Right hindlimb (tissue), 1 donor: Measurements from ENCODE around the gene FAM13B.
"Not testable (repeated sequence)": the region's sequence is repeated elsewhere in the genome, so short reads cannot be mapped to it uniquely, and the experiment has no call there.

Experiments used
- DNase-seq: peaks from one replicate; pipeline ENCODE4 v3.0.0-alpha.2; 2018

The FAM13B gene

GRCh38 chr5:138033386-138033808 lies 518 bp upstream of the FAM13B start:
- no peak for DNase-seq

- no peak for DNase-seq
Measured at GRCh38 chr5:138032028-138032571, 779 bp downstream of the FAM13B start.

- no peak for DNase-seq
Measured at GRCh38 chr5:138029944-138030343, 2.9 kb downstream of the FAM13B start.

- DNase-seq: no peak
Measured at GRCh38 chr5:138029501-138029900, 3.4 kb downstream of the FAM13B start.

- DNase-seq: no peak
Measured at GRCh38 chr5:138028971-138029365, 3.9 kb downstream of the FAM13B start.

- DNase-seq: not testable (repeated sequence)
Measured at GRCh38 chr5:138028262-138028970, 4.5 kb downstream of the FAM13B start.

GRCh38 chr5:138026793-138027192 lies 6.1 kb downstream of the FAM13B start:
- DNase-seq: not testable (repeated sequence)

GRCh38 chr5:138025285-138025684 lies 7.6 kb downstream of the FAM13B start:
- no peak for DNase-seq

GRCh38 chr5:138024117-138024516 lies 8.8 kb downstream of the FAM13B start:
- no peak for DNase-seq

GRCh38 chr5:138022912-138023311 lies 10.0 kb downstream of the FAM13B start:
- no peak for DNase-seq

GRCh38 chr5:138021771-138022170 lies 11.1 kb downstream of the FAM13B start:
- DNase-seq: no peak

- no peak for DNase-seq
Measured at GRCh38 chr5:138018849-138019248, 14.0 kb downstream of the FAM13B start.

- no peak for DNase-seq
Measured at GRCh38 chr5:138015916-138016315, 17.0 kb downstream of the FAM13B start.

GRCh38 chr5:138011991-138012390 lies 20.9 kb downstream of the FAM13B start:
- no peak for DNase-seq

GRCh38 chr5:138000102-138000723 lies 32.7 kb downstream of the FAM13B start:
- no peak for DNase-seq

- DNase-seq: no peak
Measured at GRCh38 chr5:137997726-137998213, 35.1 kb downstream of the FAM13B start.

- DNase-seq: no peak
Measured at GRCh38 chr5:137995749-137996128, 37.1 kb downstream of the FAM13B start.

GRCh38 chr5:137995077-137995748 lies 37.7 kb downstream of the FAM13B start:
- no peak for DNase-seq

GRCh38 chr5:137994556-137994955 lies 38.3 kb downstream of the FAM13B start:
- no peak for DNase-seq

- no peak for DNase-seq
Measured at GRCh38 chr5:137989419-137989818, 43.5 kb downstream of the FAM13B start.

- DNase-seq: no peak
Measured at GRCh38 chr5:137975208-137975607, 57.7 kb downstream of the FAM13B start.

GRCh38 chr5:137970384-137970783 lies 62.5 kb downstream of the FAM13B start:
- not testable (repeated sequence) for DNase-seq

- DNase-seq: no peak
Measured at GRCh38 chr5:137960819-137961218, 72.1 kb downstream of the FAM13B start.

- DNase-seq: no peak
Measured at GRCh38 chr5:137960141-137960540, 72.7 kb downstream of the FAM13B start.
